Measurements from ENCODE around the gene MAGI2. TPM values are rescaled to one million over a fixed set of nuclear protein-coding genes. Genes with fewer than 3 reads are reported as not detected.
"Not testable (repeated sequence)": the region's sequence is repeated elsewhere in the genome, so short reads cannot be mapped to it uniquely, and the experiment has no call there.

The MAGI2 gene
- total RNA-seq, 1 donor from 2014 or later, result 51.3 TPM

- ATAC-seq, result no peak
- intact Hi-C loops (cut with DNase I), result no loop called here
- DNase-seq (ENCODE audit: low spot score), result no peak
Observed at GRCh38 chr7:78594156-78594555, 859.3 kb downstream of the MAGI2 start.

DNA sequence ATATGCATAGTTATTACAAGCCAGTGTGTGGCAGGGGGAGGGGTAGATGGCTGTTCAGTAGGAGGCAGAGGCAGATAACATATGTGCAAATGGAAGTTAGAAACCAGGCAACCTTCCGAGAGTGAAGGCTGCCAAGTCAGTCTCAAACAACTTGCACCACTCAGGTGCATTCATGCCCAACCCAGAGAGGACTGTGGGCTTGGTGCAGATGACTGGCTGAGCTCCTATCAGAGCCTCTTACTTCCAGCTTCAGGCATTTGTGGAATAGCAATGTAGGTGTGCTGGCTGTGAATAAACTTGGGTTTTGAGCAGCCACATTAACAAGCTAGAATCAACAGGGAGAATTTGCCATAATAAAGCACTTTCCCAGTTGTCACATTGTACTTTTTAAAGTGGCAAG lies 865.1 kb downstream of the MAGI2 start:
- DNase-seq (ENCODE audit: low spot score), result no peak
- intact Hi-C loops (cut with DNase I), result no loop called here
- no peak for ATAC-seq

- DNase-seq (ENCODE audit: low spot score) (no peak), ATAC-seq (no peak)
- intact Hi-C loops (cut with DNase I), result no loop called here
Observed at GRCh38 chr7:78587443-78588044, 865.9 kb downstream of the MAGI2 start.

DNA sequence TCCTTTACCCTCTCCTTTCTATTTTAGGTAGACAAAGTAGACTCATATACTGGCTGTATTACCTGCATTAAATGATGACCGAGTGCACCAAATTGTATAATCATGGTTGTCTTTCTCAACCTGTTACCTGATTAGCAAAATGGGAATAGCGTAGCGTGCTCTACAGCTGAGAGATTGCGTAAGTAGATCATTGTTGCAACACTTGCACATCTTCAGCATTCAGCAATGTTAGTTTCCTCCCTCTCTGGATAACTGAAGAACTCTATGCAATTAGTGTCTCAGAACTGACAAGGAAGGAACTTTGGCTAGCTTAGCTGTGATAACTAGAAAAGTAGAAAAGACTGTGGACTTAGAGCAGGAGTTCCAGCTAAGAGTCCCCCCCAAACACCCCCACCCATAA lies 867.5 kb downstream of the MAGI2 start:
- intact Hi-C loops (cut with DNase I), result no loop called here
- DNase-seq (ENCODE audit: low spot score) (no peak), ATAC-seq (no peak)

DNA sequence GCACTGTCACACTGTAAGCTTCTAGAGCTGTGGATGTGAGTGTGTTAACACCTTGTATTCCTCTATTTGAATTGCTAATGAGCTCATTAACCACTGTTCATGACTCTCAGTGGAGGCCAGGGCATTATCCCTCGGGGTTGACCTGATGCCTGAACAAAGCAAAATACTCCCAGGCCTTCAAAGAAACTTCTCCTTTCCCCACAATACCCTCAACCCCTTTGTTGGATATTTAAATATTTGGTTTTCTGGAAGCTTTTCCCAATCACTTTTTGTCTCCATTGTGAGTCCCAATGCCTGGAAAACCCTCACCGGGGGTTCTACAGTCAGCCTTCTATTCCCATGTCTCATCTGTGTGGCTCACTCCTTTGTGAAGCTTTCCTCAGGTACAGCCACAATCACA lies 874.8 kb downstream of the MAGI2 start:
- no peak for DNase-seq (ENCODE audit: low spot score)
- intact Hi-C loops (cut with DNase I), result no loop called here
- no peak for ATAC-seq

DNA sequence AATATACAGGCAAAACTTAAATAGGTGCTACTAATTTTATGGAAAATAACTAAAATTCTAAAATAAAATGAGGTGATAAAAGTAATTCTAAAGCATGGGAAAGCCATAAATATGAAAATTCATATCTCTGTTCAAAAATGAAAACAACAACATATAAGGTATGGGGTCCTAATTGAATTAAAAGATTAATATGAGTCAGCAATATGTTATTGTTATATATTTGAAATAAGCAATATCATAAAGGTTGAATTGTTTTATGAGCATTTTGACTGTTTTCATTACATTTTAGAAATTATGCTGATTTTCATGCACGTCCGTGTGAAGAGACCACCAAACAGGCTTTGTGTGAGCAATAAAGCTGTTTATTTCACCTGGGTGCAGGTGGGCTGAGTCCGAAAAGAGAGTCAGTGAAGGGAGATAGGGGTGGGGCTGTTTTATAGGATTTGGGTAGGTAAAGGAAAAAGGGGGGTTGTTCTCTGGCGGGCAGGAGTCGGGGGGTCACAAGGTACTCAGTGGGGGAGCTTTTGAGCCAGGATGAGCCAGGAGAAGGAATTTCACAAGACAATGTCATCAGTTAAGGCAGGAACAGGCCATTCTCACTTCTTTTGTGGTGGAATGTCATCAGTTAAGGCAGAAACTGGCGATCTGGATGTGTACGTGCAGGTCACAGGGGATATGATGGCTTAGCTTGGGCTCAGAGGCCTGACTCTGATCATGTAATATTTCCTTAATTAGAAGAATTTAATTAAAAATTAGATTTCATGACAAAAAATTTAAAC lies 876.1 kb downstream of the MAGI2 start:
- intact Hi-C loops (cut with DNase I); DNase-seq (ENCODE audit: low spot score); ATAC-seq: not testable (repeated sequence)

- DNase-seq (ENCODE audit: low spot score) (no peak), ATAC-seq (no peak)
- intact Hi-C loops (cut with DNase I), result no loop called here
Observed at GRCh38 chr7:78576236-78576635, 877.2 kb downstream of the MAGI2 start.

DNA sequence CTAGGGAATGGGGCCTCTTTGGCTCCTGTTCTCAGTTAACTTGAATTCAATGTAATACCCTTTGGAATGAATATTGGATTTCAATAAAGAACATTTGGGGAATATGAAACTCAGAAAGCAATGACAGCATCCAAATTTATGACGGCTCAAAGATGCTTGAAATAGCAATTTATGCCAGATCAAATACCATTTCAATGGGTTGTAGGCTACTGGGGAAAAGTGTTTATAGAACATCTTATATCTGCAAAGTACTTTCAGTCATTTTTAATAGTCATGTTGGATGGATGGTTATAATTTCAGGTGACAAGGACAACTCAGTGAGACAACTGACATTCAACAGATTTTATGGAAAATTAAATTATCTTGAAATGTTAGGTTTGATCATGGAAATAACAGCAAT lies 882.2 kb downstream of the MAGI2 start:
- DNase-seq (ENCODE audit: low spot score) (no peak), ATAC-seq (no peak)
- intact Hi-C loops (cut with DNase I), result no loop called here

DNA sequence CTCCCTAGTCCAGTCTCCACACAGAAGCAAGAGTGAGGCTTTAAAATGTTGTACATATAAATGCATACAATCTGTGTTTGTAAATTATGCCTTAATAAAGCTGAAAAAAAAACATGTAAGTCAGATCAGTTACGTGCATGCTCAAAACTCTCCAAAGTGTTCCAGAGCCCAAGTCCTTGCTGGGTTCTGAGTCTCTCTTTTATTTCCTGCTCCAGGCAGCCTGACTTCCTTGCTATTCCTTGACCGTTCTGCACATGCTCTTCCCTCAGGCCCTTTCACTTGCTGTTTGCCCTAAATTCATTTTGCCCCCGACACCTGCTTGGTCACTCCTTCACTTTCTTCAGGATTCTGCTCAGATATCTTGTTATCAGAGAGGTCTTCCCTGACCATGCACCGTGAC lies 884.8 kb downstream of the MAGI2 start:
- no peak for DNase-seq (ENCODE audit: low spot score)
- ATAC-seq, result no peak
- intact Hi-C loops (cut with DNase I), result no loop called here

DNA sequence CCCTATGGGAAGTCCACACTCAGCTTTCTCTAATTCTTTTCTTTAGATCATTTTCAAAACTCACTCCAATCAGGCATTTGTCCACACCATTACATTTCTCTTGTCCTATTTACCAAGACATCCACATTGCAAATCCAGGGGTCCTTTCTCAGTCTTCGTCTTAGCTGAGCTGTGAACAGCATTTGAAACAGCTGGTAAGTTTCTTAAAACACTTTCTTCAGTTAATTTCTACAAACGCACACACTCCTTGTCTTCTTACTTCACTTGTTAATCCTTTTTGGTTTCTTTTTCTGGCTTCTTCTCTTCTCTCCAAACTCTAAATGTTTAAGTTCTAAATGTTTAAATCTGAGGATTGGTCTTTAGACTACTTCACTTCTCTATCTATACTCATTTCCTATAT lies 885.6 kb downstream of the MAGI2 start:
- intact Hi-C loops (cut with DNase I), result no loop called here
- ATAC-seq (no peak), DNase-seq (ENCODE audit: low spot score) (no peak)

GRCh38 chr7:78565784-78566183 lies 887.7 kb downstream of the MAGI2 start:
- ATAC-seq (no peak), DNase-seq (ENCODE audit: low spot score) (no peak)
- intact Hi-C loops (cut with DNase I), result no loop called here

GRCh38 chr7:78563191-78563590 lies 890.3 kb downstream of the MAGI2 start:
- DNase-seq (ENCODE audit: low spot score), result no peak
- ATAC-seq, result no peak
- intact Hi-C loops (cut with DNase I), result no loop called here

- intact Hi-C loops (cut with DNase I), result no loop called here
- DNase-seq (ENCODE audit: low spot score) (no peak), ATAC-seq (no peak)
Observed at GRCh38 chr7:78562191-78562590, 891.3 kb downstream of the MAGI2 start.

DNA sequence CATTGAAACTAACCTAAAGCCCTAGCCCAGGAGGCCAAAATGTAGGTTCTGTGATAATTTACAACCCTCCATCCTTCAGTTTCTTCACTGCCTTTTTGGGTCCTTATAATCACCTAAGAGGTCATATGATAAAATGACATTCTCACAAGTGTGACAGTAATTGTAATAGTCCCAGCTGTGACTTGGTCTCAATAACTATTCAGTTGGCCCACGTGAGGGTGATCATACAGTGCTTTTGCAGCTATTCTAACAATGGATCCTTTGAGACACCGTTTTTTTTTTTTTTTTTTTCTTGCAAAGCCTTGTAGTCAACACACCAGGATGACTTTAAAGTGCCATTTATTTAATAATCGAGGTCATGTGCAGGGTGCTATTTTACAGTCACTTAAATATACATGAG lies 894.9 kb downstream of the MAGI2 start:
- intact Hi-C loops (cut with DNase I), result no loop called here
- no peak for ATAC-seq

DNA sequence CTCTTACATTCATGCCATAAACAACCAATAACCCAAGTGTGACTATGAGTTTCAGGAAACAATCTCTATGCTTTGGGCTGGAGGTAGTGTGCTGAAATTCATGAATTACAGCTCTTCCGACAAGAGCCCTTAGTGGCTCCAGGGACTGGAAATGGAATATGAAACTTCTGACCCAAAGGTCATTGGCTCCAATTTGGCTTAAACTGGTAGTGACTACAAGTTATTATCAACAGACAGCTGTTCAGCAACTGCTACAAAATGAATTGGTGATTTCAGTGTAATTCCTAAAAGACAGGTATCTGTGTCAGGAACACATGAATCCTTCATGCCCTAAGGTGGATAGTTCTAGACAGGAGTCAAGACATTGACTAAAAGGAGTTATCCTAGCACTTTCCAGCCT lies 909.5 kb downstream of the MAGI2 start:
- intact Hi-C loops (cut with DNase I), result no loop called here
- no peak for DNase-seq (ENCODE audit: low spot score)
- ATAC-seq, result no peak

More for the DNA sequence above, 894.9 kb downstream of the MAGI2 start:
- no peak for DNase-seq (ENCODE audit: low spot score)

- DNase-seq (ENCODE audit: low spot score) (no peak), ATAC-seq (no peak)
- intact Hi-C loops (cut with DNase I), result no loop called here
Observed at GRCh38 chr7:78542981-78543380, 910.5 kb downstream of the MAGI2 start.

DNA sequence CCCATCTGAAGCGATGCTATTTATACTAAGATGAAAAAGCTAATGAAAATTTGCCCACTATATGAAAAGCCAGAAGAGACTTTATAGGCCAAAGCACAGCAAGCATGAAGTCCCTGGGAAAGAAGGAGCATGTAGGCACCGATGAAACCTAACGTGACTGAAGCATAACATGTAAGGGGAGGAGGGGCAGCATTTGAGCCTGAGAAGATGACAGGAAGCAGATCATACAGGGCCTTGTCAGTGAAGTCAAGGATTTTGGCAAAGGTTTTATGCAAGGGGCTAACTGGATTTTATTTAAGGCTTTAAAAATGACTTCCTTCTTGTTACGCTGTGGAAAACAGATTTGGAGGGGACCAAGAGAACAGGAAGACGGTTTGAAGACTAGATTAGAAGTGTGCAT lies 910.9 kb downstream of the MAGI2 start:
- intact Hi-C loops (cut with DNase I), result no loop called here
- ATAC-seq (no peak), DNase-seq (ENCODE audit: low spot score) (no peak)

DNA sequence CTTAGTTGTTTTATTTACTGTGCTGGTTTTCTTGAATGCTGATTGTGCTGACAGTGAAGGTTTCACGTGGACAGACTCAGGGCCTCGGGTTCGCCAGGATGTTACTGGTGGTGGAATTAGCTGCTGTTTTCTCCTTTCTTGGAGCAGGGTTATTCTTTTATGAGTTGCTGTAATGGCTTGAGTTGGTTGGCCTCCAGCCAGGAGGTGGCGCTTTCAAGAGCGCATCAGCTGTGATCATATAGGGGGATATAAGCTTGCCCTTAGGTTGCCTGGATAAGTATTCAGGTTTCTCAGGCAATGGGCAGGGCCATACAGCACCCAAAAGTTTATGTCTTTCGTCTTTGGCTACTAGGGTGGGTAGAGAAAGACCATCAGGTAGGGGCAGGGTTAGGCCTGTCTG lies 913.6 kb downstream of the MAGI2 start:
- ATAC-seq, result no peak
- DNase-seq (ENCODE audit: low spot score), result no peak
- intact Hi-C loops (cut with DNase I), result no loop called here

DNA sequence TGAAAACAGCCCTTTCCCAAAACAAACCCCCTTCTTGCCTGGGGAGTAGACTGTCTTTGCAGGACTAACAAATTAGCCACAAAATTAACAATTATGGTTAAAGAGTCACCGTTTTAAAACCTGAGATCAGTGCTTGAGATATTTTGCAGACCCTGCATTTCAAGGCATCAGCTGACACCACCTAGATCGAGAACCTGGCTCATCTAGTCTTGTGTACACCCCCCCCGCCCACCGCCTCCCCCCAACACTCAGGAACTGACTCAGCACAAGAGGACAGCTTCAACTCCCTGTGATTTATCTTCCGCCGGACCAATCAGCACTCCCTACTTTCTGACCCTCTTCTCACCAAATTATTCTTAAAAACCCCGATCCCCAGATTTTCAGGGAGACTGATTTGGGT lies 917.8 kb downstream of the MAGI2 start:
- intact Hi-C loops (cut with DNase I), result no loop called here
- no peak for DNase-seq (ENCODE audit: low spot score)
- ATAC-seq, result no peak

GRCh38 chr7:78530351-78530750 lies 923.1 kb downstream of the MAGI2 start:
- no peak for ATAC-seq
- intact Hi-C loops (cut with DNase I), result no loop called here
- no peak for DNase-seq (ENCODE audit: low spot score)

DNA sequence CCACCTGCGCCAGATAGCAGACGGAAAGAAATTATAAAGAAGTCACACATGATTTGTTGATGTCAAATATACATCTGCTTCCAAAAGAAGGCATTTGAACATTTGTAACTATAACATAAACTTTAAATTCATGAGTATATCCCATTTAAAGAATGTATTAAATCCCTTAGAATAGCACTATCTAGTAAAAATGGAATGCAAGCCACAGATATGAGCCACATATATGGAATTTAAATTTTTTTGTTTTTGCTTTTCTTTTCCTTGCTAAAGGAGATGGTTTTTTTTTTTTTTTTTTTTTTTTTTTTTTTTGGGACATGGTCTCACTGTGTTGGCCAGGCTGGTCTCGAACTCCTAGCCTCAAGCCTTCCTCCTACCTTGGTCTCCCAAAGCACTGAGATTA lies 924.1 kb downstream of the MAGI2 start:
- no peak for ATAC-seq
- no peak for DNase-seq (ENCODE audit: low spot score)
- intact Hi-C loops (cut with DNase I), result no loop called here
